ENCODE measurements around the gene SPTBN1. TPM values are rescaled to one million over a fixed set of nuclear protein-coding genes. Genes with fewer than 3 reads are reported as not detected.

SPTBN1 gene
- polyA plus RNA-seq, 2 of the 4 experiments (the other 2 are of a cell fraction) = 105 to 126 TPM

DNA sequence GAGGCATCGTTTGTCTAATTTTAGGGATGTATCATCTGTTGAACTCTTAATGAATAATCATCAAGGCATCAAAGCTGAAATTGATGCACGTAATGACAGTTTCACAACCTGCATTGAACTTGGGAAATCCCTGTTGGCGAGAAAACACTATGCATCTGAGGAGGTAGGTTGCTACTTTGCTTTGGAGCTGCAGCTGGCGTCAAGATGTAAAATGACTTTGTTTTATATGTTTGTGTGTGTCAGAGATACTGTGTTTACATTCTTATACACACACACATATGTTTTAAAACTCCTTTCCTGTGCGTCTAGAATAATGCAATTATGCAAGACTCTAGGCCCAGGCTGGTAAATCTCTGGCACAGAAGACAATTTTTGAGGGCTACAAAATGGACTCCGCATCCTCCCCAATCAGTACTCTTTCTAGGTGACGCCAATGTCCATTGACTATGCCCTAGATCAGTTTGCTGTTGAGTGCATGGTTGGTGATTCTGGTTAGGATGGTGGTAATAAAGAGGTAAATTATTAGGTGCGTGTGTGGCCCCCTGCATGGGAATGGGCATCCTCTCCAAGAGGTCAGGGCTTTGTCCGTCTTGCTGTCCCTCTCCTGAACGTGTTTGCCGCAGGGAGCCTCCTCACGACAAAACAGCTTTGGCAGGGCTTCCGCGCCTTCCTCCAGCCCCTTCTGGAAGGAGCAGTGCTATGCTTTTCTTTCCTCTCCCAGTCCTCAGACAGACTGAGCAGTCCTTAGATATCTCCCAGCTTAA is 199.1 kb downstream of the SPTBN1 start:
- Histone ChIP-seq H3K4me2 (no peak overlapping the region), H3K9me3 (no peaks in the 10 kb centered on the region), H3K27ac (no peak overlapping the region), H3K4me1 (peaks cover 10% of the 10 kb centered on the region), H3K4me3 (no peak overlapping the region)
- no peak for TF ChIP-seq FOSL2 (IDR thresholded peaks at IDR 0.05)
- TF ChIP-seq FOSL2 (CRISPR knock-in tag; IDR thresholded peaks at IDR 0.05) = no peak
- TF ChIP-seq KDM5A (IDR thresholded peaks at IDR 0.05) = no peak
- TF ChIP-seq BHLHE40 (IDR thresholded peaks at IDR 0.05; ENCODE audit: low read depth, low read length) = no peak
- TF ChIP-seq JUN (IDR thresholded peaks at IDR 0.05) = no peak
- TF ChIP-seq CBX8 (IDR thresholded peaks at IDR 0.05) = no peak
- no peak for TF ChIP-seq ESRRA (IDR thresholded peaks at IDR 0.05; ENCODE audit: borderline replicate concordance, low read length)
- TF ChIP-seq MAFK (IDR thresholded peaks at IDR 0.05; ENCODE audit: partially characterized antibody) = no peak
- ATAC-seq (no peak), DNase-seq (ENCODE audit: low read depth in 1 of 2, low spot score in 1 of 2) (no peak), FAIRE-seq (no peak)
- POLR2A ChIA-PET = no interaction called here
- CTCF ChIA-PET = interaction anchor here (1.1 to 5.3 kb wide), 6 partner anchors 9 to 548 kb away, joined by 3 to 36 read pairs (median 6); no protein-coding TSS in a partner anchor
- 92% methylated on average over 14 of the region's 14 CpGs for WGBS (ENCODE audit: missing lambda C conversion rate)

DNA sequence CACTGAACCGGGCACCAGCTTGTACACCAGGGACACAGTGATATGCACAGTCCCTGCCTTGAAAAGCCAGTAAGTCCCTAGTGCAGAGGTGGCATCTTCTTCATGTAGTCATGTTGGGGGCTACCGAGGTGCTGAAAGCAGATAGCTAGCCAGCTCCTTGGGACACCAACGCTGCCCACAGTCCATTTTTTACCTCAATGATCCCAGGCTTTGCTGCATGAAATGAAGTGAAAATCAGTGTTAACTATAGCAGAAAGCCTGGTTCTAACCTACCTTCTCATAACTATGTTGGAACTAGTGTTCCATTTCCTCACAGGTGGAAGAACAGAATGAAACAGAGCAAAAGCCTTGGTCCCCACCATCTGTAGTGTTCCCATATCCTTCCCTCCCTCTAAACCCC is 200.7 kb downstream of the SPTBN1 start:
- DNase-seq (ENCODE audit: low read depth in 1 of 2, low spot score in 1 of 2) (no peak), ATAC-seq (no peak), FAIRE-seq (no peak)
- H3K9me3 ChIP-seq = no peaks in the 10 kb centered on the region
- TF ChIP-seq ZSCAN20 (CRISPR knock-in tag; IDR thresholded peaks at IDR 0.05) (no peak), POLR2AphosphoS2 (conservative IDR thresholded peaks at IDR 0.05; ENCODE audit: low read length) (no peak), NFE2L2 (conservative IDR thresholded peaks at IDR 0.05; ENCODE audit: low read length) (no peak), JUNB (IDR thresholded peaks at IDR 0.05) (no peak), FOXS1 (CRISPR knock-in tag; IDR thresholded peaks at IDR 0.05) (no peak), ZFP36 (IDR thresholded peaks at IDR 0.05; ENCODE audit: borderline replicate concordance, partially characterized antibody) (no peak), RARB (CRISPR knock-in tag; IDR thresholded peaks at IDR 0.05) (no peak), BHLHE40 (IDR thresholded peaks at IDR 0.05; ENCODE audit: low read depth, low read length) (no peak), NPAS2 (CRISPR knock-in tag; IDR thresholded peaks at IDR 0.05; ENCODE audit: borderline replicate concordance) (no peak), MAZ (IDR thresholded peaks at IDR 0.05; ENCODE audit: borderline replicate concordance, low read depth, low read length) (no peak), HOXA7 (CRISPR knock-in tag; IDR thresholded peaks at IDR 0.05) (no peak), CHD2 (IDR thresholded peaks at IDR 0.05; ENCODE audit: low read length, partially characterized antibody) (no peak), NR3C1 (IDR thresholded peaks at IDR 0.05) (no peak), RFX5 (IDR thresholded peaks at IDR 0.05) (no peak), GATA3 (IDR thresholded peaks at IDR 0.05; ENCODE audit: borderline replicate concordance) (no peak)
- TF ChIP-seq, protein P1, sequence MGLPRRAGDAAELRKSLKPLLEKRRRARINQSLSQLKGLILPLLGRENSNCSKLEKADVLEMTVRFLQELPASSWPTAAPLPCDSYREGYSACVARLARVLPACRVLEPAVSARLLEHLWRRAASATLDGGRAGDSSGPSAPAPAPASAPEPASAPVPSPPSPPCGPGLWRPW (IDR thresholded peaks at IDR 0.05) = no peak
- TF ChIP-seq, protein P2, sequence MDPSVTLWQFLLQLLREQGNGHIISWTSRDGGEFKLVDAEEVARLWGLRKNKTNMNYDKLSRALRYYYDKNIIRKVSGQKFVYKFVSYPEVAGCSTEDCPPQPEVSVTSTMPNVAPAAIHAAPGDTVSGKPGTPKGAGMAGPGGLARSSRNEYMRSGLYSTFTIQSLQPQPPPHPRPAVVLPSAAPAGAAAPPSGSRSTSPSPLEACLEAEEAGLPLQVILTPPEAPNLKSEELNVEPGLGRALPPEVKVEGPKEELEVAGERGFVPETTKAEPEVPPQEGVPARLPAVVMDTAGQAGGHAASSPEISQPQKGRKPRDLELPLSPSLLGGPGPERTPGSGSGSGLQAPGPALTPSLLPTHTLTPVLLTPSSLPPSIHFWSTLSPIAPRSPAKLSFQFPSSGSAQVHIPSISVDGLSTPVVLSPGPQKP (IDR thresholded peaks at IDR 0.05; ENCODE audit: low read depth, low read length) = no peak
- TF ChIP-seq, protein P3, sequence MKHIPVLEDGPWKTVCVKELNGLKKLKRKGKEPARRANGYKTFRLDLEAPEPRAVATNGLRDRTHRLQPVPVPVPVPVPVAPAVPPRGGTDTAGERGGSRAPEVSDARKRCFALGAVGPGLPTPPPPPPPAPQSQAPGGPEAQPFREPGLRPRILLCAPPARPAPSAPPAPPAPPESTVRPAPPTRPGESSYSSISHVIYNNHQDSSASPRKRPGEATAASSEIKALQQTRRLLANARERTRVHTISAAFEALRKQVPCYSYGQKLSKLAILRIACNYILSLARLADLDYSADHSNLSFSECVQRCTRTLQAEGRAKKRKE (CRISPR knock-in tag; IDR thresholded peaks at IDR 0.05; ENCODE audit: low read depth) = no peak
- TF ChIP-seq, protein P4, sequence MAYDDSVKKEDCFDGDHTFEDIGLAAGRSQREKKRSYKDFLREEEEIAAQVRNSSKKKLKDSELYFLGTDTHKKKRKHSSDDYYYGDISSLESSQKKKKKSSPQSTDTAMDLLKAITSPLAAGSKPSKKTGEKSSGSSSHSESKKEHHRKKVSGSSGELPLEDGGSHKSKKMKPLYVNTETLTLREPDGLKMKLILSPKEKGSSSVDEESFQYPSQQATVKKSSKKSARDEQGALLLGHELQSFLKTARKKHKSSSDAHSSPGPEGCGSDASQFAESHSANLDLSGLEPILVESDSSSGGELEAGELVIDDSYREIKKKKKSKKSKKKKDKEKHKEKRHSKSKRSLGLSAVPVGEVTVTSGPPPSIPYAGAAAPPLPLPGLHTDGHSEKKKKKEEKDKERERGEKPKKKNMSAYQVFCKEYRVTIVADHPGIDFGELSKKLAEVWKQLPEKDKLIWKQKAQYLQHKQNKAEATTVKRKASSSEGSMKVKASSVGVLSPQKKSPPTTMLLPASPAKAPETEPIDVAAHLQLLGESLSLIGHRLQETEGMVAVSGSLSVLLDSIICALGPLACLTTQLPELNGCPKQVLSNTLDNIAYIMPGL (CRISPR knock-in tag; IDR thresholded peaks at IDR 0.05; ENCODE audit: borderline replicate concordance) = no peak
- H3K4me2 ChIP-seq = no peak overlapping the region
- H3K4me3 ChIP-seq = no peak overlapping the region
- H3K4me1 ChIP-seq = peaks cover 9% of the 10 kb centered on the region
- no peak overlapping the region for H3K27ac ChIP-seq
- 89% methylated on average over 3 of the region's 3 CpGs for WGBS (ENCODE audit: missing lambda C conversion rate)
- POLR2A ChIA-PET = no interaction called here
- CTCF ChIA-PET = interaction anchor here (0.9 to 5.3 kb wide), 15 partner anchors 10 to 550 kb away, joined by 3 to 36 read pairs (median 5); no protein-coding TSS in a partner anchor
